Inferior parietal cortex (tissue), 1 donor: ENCODE data around the gene RNF41.

Source experiments
- DNase-seq: peaks from one replicate; pipeline ENCODE4 v3.0.0-alpha.2; 2016; ENCODE audit errors: extremely low spot score

Gene RNF41

DNA sequence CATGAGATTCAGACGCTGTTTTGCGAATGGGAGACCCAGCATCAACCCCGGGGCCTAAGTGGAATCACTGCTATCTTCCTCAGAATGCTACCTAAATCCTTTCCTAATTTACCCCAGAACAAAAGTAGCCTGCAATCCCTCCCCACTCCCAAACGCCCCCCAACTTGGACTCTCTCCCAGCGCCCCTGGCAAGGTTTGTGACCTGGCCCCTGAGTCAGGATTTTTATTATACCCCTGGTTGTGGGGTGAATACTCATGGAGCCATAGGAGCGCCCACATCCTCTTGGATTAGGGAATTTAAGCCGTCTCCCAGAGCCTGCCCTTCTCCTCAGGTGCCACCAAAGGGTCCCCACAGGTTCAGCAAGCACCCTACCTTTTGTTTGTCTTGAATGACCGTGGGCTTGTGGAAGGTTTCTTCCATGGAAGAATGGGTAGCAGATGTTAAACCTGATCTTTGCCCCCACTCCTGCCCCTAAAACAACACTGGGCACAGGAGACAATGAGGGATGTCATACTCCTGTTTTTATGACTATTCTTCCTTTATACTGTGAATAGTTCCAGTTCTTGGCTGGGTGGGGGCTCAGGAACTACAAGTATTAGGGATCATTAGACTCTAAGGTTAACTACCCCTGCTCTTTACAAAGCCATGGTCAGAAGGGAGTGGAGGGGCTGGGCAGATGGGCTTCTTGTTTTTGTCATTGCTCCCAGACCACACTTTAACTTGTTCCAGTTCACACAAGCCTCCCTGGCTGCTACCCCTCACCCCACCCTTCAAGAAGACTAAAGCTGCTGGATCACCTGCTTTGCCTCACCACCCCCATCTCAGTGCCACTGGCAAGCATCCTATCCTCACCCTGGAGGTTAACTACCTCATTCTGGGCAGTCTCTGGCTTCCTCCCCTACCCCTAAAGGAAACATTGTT lies 68.7 kb downstream of the RNF41 start:
- no peak for DNase-seq
